Lower leg skin (tissue), 3 donors: ENCODE results near the gene TP63.

ENCODE experiments used
- CTCF ChIP-seq, 3 donors: fragments of 450-650 bp; IDR thresholded peaks; one replicate each; pipeline ENCODE4 v1.5.1; 2016; ENCODE audit warnings: antibody characterized with exemption in 3 of 3, mild to moderate bottlenecking in 3 of 3, moderate library complexity in 2 of 3
- POLR2A ChIP-seq, 2 donors: fragments of 450-650 bp; IDR thresholded peaks; one replicate each; pipeline ENCODE4 v1.6.1; 2016 to 2017; ENCODE audit warnings: antibody characterized with exemption in 2 of 2, mild to moderate bottlenecking in 1 of 2, moderate library complexity in 1 of 2

- TF ChIP-seq POLR2A (IDR thresholded peaks at IDR 0.05) (no peak), CTCF (IDR thresholded peaks at IDR 0.05) (no peak)
Measured at GRCh38 chr3:189739378-189739777, 108.2 kb downstream of the TP63 start.
